Effector CD8-positive, alpha-beta T cell (primary cell): ENCODE results near the gene TUBGCP4.

Source experiments
- DNase-seq: peaks from one replicate; lab custom pipeline; 2025; lab: John Stamatoyannopoulos, UW

TUBGCP4 gene

GRCh38 chr15:43404130-43404529 is 33.2 kb downstream of the TUBGCP4 start:
- DNase-seq = no peak

GRCh38 chr15:43406189-43406588 is 35.3 kb downstream of the TUBGCP4 start:
- no peak for DNase-seq

GRCh38 chr15:43406808-43407207 is 35.9 kb downstream of the TUBGCP4 start:
- no peak for DNase-seq

GRCh38 chr15:43408789-43409188 is 37.9 kb downstream of the TUBGCP4 start:
- no peak for DNase-seq

GRCh38 chr15:43410572-43411214 is 39.8 kb downstream of the TUBGCP4 start:
- DNase-seq = no peak

GRCh38 chr15:43412096-43412495 is 41.2 kb downstream of the TUBGCP4 start:
- no peak for DNase-seq

- no peak for DNase-seq
Observed at GRCh38 chr15:43414196-43414595, 43.3 kb downstream of the TUBGCP4 start.

GRCh38 chr15:43420435-43420834 is 49.5 kb downstream of the TUBGCP4 start:
- DNase-seq = no peak

- DNase-seq = no peak
Observed at GRCh38 chr15:43420876-43421275, 50.0 kb downstream of the TUBGCP4 start.

- DNase-seq = no peak
Observed at GRCh38 chr15:43423793-43424192, 52.9 kb downstream of the TUBGCP4 start.

GRCh38 chr15:43429687-43430086 is 58.8 kb downstream of the TUBGCP4 start:
- DNase-seq = no peak

GRCh38 chr15:43433165-43433564 is 62.3 kb downstream of the TUBGCP4 start:
- DNase-seq = no peak

GRCh38 chr15:43433661-43434303 is 62.9 kb downstream of the TUBGCP4 start:
- DNase-seq = no peak

- no peak for DNase-seq
Observed at GRCh38 chr15:43434446-43434845, 63.5 kb downstream of the TUBGCP4 start.

GRCh38 chr15:43436395-43436794 is 65.5 kb downstream of the TUBGCP4 start:
- no peak for DNase-seq

GRCh38 chr15:43439268-43439667 is 68.4 kb downstream of the TUBGCP4 start:
- no peak for DNase-seq

- DNase-seq = no peak
Observed at GRCh38 chr15:43440721-43441281, 69.9 kb downstream of the TUBGCP4 start.

GRCh38 chr15:43441316-43441715 is 70.4 kb downstream of the TUBGCP4 start:
- no peak for DNase-seq

- no peak for DNase-seq
Observed at GRCh38 chr15:43446344-43446743, 75.4 kb downstream of the TUBGCP4 start.

- DNase-seq = no peak
Observed at GRCh38 chr15:43449981-43450380, 79.1 kb downstream of the TUBGCP4 start.
